IPS-15b (cell line): ENCODE data around the gene ZIC5.

Source experiments
- H3K27me3 ChIP-seq: one replicate; pipeline ENCODE4 v1.6.1; 2013; ENCODE audit warnings: low read length; ENCODE audit not compliant: control insufficient read depth, insufficient read depth
- H3K36me3 ChIP-seq: one replicate; pipeline ENCODE4 v1.6.1; 2013; ENCODE audit warnings: low read length; ENCODE audit not compliant: control insufficient read depth, insufficient read depth
- H3K4me1 ChIP-seq: one replicate; pipeline ENCODE4 v1.6.1; 2013; ENCODE audit warnings: mild to moderate bottlenecking, low read length; ENCODE audit not compliant: control insufficient read depth, insufficient read depth
- H3K4me3 ChIP-seq: one replicate; pipeline ENCODE4 v1.5.1; 2013; ENCODE audit warnings: low read depth, low read length
- H3K9ac ChIP-seq: one replicate; pipeline ENCODE4 v1.6.1; 2013; ENCODE audit warnings: low read depth, mild to moderate bottlenecking, low read length
- H3K9me3 ChIP-seq: one replicate; pipeline ENCODE4 v1.6.1; 2013; ENCODE audit warnings: mild to moderate bottlenecking, low read length; ENCODE audit not compliant: control insufficient read depth, insufficient read depth

ZIC5 gene

GRCh38 chr13:99971576-99972189 lies at the start of gene ZIC5:
Gene ZIC5 (minus strand): TSS chr13:99971767. CDS start chr13:99971603, 164 bp downstream.
- Histone ChIP-seq H3K9ac (no peak within 1 kb of the TSS), H3K36me3 (no peaks in the 10 kb centered on the region), H3K4me3 (peak within 1 kb of the TSS; percentile 60), H3K4me1 (peaks cover 36% of the 10 kb centered on the region), H3K27me3 (peaks cover 70% of the 10 kb centered on the region), H3K9me3 (no peaks in the 10 kb centered on the region)

DNA sequence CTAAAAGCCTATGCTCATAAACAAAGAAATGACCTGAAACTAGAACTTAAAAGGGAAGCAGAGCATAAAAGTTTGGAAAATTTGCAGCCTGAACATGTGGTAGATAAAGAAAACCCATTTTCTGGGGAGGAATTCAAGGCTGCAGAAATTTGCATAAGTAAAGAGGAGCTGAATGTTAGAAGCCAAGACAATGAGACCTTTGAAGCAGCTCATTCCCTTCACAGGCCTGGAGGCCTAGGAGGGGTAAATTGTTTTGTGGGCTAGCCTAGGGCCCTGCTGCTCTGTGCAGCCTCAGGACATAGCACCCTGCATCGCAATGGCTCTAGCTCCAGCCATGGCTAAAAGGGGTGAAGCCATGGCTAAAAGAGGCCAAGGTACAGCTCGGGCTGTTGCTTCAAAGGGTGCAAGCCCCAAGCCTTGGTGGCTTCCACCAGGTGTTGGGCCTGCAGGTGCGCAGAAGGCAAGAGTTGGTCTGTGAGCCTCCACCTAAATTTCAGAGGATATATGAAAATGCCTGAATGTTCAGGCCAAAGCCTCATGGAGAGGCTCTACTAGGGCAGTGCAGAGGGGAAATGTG lies 48.3 kb upstream of the ZIC5 start:
- H3K36me3 ChIP-seq = peaks cover 3% of the 10 kb centered on the region
- no peak overlapping the region for H3K9ac ChIP-seq
- no peaks in the 10 kb centered on the region for H3K27me3 ChIP-seq
- peaks cover 3% of the 10 kb centered on the region for H3K9me3 ChIP-seq
- H3K4me1 ChIP-seq = no peaks in the 10 kb centered on the region
- H3K4me3 ChIP-seq = no peak overlapping the region

DNA sequence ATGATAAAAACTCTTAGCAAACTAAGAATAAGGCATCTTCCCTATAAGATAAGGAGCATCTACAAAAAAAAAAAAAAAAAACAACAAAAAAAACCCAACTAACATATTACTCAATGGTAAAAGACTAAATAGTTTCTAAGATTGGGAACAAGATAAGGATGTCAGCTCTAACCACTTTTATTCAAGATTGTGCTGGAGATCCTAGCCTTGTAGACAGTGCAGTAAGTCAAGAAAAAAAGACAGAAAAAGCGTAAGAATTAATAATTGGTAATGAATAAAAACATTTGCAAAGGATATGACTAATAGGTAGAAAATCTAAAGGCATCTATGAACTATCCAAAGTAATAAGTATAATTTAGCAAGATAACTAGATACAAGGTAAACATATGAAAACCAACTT lies 43.1 kb upstream of the ZIC5 start:
- H3K36me3 ChIP-seq = no peaks in the 10 kb centered on the region
- no peaks in the 10 kb centered on the region for H3K4me1 ChIP-seq
- H3K9ac ChIP-seq = no peak overlapping the region
- H3K4me3 ChIP-seq = no peak overlapping the region
- no peaks in the 10 kb centered on the region for H3K27me3 ChIP-seq
- H3K9me3 ChIP-seq = no peaks in the 10 kb centered on the region

GRCh38 chr13:99998261-99998660 lies 26.7 kb upstream of the ZIC5 start:
- Histone ChIP-seq H3K9ac (no peak overlapping the region), H3K27me3 (peaks cover 48% of the 10 kb centered on the region), H3K36me3 (no peaks in the 10 kb centered on the region), H3K9me3 (no peaks in the 10 kb centered on the region), H3K4me3 (peak overlapping the region; percentile 62), H3K4me1 (peaks cover 17% of the 10 kb centered on the region)

DNA sequence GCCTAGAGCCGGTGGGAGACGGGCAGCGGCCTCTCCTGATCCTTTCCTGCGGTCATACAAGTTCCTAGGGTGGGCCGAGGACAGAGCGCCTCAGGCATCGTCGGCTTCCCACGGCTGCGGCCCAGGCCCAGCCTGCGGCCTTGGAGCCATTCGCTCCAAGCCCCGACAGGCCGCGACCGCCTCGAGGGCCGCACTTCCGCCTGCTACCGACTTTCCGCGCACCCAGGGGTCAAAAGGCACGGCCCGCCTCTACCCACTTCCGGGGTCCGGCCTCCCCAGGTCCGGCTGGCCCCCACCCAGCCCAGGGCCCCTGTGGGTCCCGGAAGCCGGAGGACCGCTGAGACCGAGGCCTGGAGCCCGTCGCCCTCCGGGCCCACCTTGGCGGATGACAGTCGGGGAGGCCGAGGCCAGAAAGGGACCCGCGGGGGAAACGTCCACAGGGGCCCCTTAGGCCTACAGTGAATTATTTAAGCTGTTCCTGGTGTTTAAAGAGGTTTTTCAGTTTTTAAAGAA lies 26.2 kb upstream of the ZIC5 start:
- H3K9ac ChIP-seq = peak overlapping the region; percentile 42

DNA sequence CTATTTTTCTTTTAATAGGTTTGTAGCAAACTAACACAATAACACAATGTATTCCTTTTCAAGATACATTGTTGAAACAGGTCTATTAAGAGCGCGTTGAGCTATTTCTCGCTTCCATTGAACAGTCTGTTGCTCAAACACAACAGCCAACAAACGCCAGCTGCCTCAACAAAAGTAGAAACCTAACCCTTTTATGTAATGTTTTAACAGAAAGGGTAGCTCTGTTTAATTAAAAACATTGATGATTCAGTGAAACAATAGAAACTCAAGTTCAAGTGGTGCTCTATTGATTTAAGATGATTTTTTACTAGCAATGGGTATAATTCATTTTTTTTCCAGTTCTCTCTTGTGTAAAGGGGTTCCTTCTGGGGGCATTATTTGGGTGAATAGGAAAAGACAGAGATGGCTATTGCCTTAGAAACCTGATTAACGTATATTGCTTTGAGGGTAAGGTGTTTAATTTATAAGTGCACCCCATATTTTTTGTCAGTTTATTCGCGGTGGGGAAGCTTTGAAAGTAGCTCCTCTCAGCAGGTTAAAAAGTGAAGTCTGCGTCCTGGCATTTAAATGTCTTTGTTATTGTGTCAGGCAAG lies 24.9 kb upstream of the ZIC5 start:
- H3K9ac ChIP-seq = no peak overlapping the region
- H3K4me1 ChIP-seq = peaks cover 21% of the 10 kb centered on the region
- H3K9me3 ChIP-seq = no peaks in the 10 kb centered on the region
- peak overlapping the region; percentile 62 for H3K4me3 ChIP-seq
- peaks cover 66% of the 10 kb centered on the region for H3K27me3 ChIP-seq
- H3K36me3 ChIP-seq = no peaks in the 10 kb centered on the region

More for the DNA sequence above, 26.2 kb upstream of the ZIC5 start:
- Histone ChIP-seq H3K9me3 (no peaks in the 10 kb centered on the region), H3K27me3 (peaks cover 54% of the 10 kb centered on the region), H3K36me3 (no peaks in the 10 kb centered on the region), H3K4me3 (peak overlapping the region; percentile 62), H3K4me1 (peaks cover 17% of the 10 kb centered on the region)

DNA sequence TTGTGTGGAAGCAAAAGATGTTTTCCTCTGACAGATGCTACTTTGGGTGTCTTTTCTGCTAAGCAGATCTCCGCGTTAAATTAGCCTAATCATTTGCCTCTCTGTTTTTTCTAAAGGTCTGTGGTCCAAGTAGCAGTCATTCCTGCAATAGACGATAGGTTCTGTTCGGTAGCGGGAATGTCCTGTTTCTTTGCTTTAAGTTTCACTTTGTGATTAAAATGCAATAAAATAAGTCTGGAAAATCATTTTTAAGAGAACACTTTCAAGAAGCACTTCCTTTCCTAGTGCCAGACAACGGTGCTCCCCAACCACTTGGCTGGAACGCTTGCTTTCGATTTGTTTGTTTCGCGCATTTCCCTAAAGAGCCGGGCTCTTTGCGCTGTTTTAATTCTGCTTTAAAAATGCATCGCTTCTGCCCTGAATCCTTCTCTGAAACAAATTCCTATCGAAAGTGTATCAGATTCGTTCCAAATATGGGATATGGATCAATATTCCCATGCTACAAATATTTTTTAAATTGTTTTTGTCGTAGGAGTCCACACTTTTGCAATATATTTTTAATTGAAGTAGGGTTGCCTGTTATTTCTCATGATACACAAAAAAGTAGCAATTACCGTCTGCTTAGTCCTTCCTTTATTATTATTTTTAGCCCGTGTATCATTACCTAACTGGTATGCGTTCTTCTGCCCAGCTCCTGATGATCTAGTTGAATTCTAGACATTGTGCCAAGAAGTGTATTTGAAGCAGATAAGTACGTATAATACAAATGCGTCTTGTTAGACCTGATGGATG lies 24.2 kb upstream of the ZIC5 start:
- Histone ChIP-seq H3K9me3 (no peaks in the 10 kb centered on the region), H3K9ac (no peak overlapping the region), H3K27me3 (peaks cover 73% of the 10 kb centered on the region), H3K36me3 (no peaks in the 10 kb centered on the region), H3K4me3 (peak overlapping the region; percentile 30), H3K4me1 (peaks cover 21% of the 10 kb centered on the region)

- Histone ChIP-seq H3K9me3 (no peaks in the 10 kb centered on the region), H3K36me3 (no peaks in the 10 kb centered on the region), H3K4me3 (peak overlapping the region; percentile 1), H3K27me3 (peaks cover 80% of the 10 kb centered on the region), H3K4me1 (peaks cover 23% of the 10 kb centered on the region), H3K9ac (no peak overlapping the region)
These were observed 23.6 kb upstream of the ZIC5 start for GRCh38 chr13:99995104-99995588.

DNA sequence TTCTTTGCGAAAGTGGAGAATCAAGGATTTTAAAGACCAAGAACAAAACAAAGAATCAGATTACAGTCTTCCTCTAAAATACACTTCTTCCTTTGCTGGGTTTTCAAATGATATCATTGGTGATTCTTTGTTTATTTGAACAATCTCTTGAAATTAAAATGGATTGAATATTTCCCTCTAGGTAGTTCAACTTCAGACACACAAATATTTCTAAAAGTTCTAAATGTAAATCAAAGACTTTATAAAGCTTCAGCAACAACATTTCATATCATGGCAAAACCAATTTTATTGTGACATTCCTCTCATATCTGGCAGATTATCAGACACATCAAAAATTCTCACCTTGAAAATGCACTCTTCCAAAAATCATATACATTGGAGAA lies 23.1 kb upstream of the ZIC5 start:
- Histone ChIP-seq H3K27me3 (peaks cover 85% of the 10 kb centered on the region), H3K9me3 (no peaks in the 10 kb centered on the region), H3K4me1 (peaks cover 28% of the 10 kb centered on the region)

GRCh38 chr13:99993660-99994637 lies 22.4 kb upstream of the ZIC5 start:
- peaks cover 28% of the 10 kb centered on the region for H3K4me1 ChIP-seq
- no peaks in the 10 kb centered on the region for H3K36me3 ChIP-seq
- peaks cover 87% of the 10 kb centered on the region for H3K27me3 ChIP-seq
- H3K4me3 ChIP-seq = no peak overlapping the region
- H3K9me3 ChIP-seq = no peaks in the 10 kb centered on the region
- no peak overlapping the region for H3K9ac ChIP-seq

More for the DNA sequence above, 23.1 kb upstream of the ZIC5 start:
- no peaks in the 10 kb centered on the region for H3K36me3 ChIP-seq
- H3K4me3 ChIP-seq = no peak overlapping the region
- no peak overlapping the region for H3K9ac ChIP-seq
